ENCODE results near the gene SETD7. TPM values are rescaled to one million over a fixed set of nuclear protein-coding genes. Genes with fewer than 3 reads are reported as not detected.

SETD7 gene
- total and polyA plus RNA-seq, 2 of the 8 experiments (the other 6 are each of a cell fraction or from before 2014, with no cell fraction given), result 1.5 to 4.6 TPM

DNA sequence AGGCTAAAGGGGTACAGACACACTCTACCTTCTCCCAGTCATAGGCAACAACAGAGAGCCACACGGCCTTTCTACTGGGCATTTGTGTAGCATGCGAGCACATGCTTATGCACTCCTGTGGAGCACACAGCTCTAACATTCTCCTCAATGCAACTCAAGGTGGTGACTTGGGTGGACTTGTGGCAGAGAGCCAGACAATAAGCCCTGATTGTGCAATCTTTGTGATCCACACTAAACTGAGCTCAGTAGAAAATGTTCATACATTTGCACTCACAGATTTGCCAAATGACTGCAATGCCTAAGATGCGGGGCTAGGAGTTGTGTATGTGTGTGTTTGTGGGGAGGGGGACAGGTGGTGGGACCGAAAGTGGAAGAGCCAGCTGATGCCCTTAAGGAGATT, 31.4 kb upstream of the SETD7 start:
- Histone ChIP-seq H3K4me1 (replicated peaks in 1 of 4; ENCODE audit: control insufficient read depth in 3 of 4, insufficient read depth in 4 of 4, low read length in 3 of 4) (no peaks in the 10 kb centered on the region), H3K23ac (ENCODE audit: insufficient read length) (no peak overlapping the region), H4K91ac (replicated peaks; ENCODE audit: insufficient read length, low read length) (no peak overlapping the region), H2BK120ac (replicated peaks; ENCODE audit: low read depth, low read length) (no peak overlapping the region), H3K4me2 (ENCODE audit: insufficient read depth in 1 of 2, low read depth in 2 of 2, low read length in 2 of 2) (no peak overlapping the region), H3K18ac (ENCODE audit: extremely low read depth, low read length) (no peak overlapping the region), H2BK20ac (ENCODE audit: low read length) (no peak overlapping the region), H3K9ac (replicated peaks in 1 of 4; ENCODE audit: extremely low read depth in 1 of 4, low read depth in 3 of 4, low read length in 3 of 4) (no peak overlapping the region), H3K27me3 (replicated peaks in 1 of 4; ENCODE audit: control insufficient read depth in 3 of 4, extremely low read depth in 1 of 4, insufficient read depth in 3 of 4, low read length in 3 of 4) (no peaks in the 10 kb centered on the region; a peak in 1 of 7 replicates), H3K23me2 (ENCODE audit: low read depth, low read length) (no peaks in the 10 kb centered on the region), H4K20me1 (replicated peaks in 1 of 2; ENCODE audit: control insufficient read depth in 1 of 2, insufficient read depth in 2 of 2, low read length in 2 of 2) (no peaks in the 10 kb centered on the region), H2AFZ (ENCODE audit: low read length) (no peak overlapping the region), H3K79me1 (ENCODE audit: low read depth, low read length) (no peaks in the 10 kb centered on the region), H3K14ac (ENCODE audit: insufficient read length) (no peak overlapping the region), H2BK5ac (ENCODE audit: low read depth, low read length) (no peak overlapping the region), H3K56ac (replicated peaks; ENCODE audit: insufficient read length, low read depth, low read length) (no peak overlapping the region), H3K36me3 (ENCODE audit: control insufficient read depth in 2 of 4, insufficient read depth in 4 of 4, low read length in 3 of 4) (no peaks in the 10 kb centered on the region), H2AK5ac (ENCODE audit: low read depth, low read length) (no peak overlapping the region), H4K5ac (ENCODE audit: insufficient read length, low read depth, low read length) (no peak overlapping the region), H3K4ac (replicated peaks; ENCODE audit: insufficient read length, low read depth, low read length) (no peak overlapping the region), H3K27ac (ENCODE audit: low read depth, low read length) (no peak overlapping the region), H2BK12ac (ENCODE audit: low read depth, low read length) (no peak overlapping the region), H3K4me3 (ENCODE audit: extremely low read depth in 1 of 4, insufficient read depth in 2 of 4, low read depth in 3 of 4, low read length in 4 of 4) (no peak overlapping the region), H2BK15ac (ENCODE audit: low read length) (no peak overlapping the region), H3K79me2 (ENCODE audit: control insufficient read depth in 1 of 2, insufficient read depth in 2 of 2, low read length in 2 of 2) (no peaks in the 10 kb centered on the region), H4K8ac (ENCODE audit: extremely low read depth, insufficient read depth, low read length) (no peak overlapping the region), H3K9me3 (ENCODE audit: insufficient read depth in 2 of 2, low read depth in 1 of 2, low read length in 1 of 2) (no peaks in the 10 kb centered on the region)
- peak; percentile 46; the same call in 1 of the 2 replicates for TF ChIP-seq CEBPB (IDR thresholded peaks at IDR 0.05; ENCODE audit: low read depth, low read length)
- no peak for TF ChIP-seq GABPA (IDR thresholded peaks at IDR 0.05; ENCODE audit: borderline replicate concordance, insufficient read depth, low read length)
- WGBS, 2 experiments (ENCODE audit: extremely low coverage in 1 of 2, insufficient coverage in 1 of 2, insufficient read length in 1 of 2, insufficient replicate concordance in 2 of 2, low coverage in 1 of 2, low lambda C conversion rate in 2 of 2, missing lambda C conversion rate in 1 of 2), result 89% methylated on average over 4 of the region's 4 CpGs; no CpG with 5 or more reads in 1 of the 2 experiments
- FAIRE-seq, result no peak
- ChIA-PET POLR2A (ENCODE audit: partially characterized antibody) (no interaction called here), CTCF (ENCODE audit: partially characterized antibody) (interaction anchor here (0.6 to 1.3 kb wide), 5 partner anchors 14 to 90 kb away, joined by 3 to 4 read pairs (median 4); no protein-coding TSS in a partner anchor)
- no peak for DNase-seq (ENCODE audit: low read depth in 1 of 2, low spot score in 2 of 2)

All from H1 (cell line).